Measurements from ENCODE around the gene ST8SIA2. TPM values are rescaled to one million over a fixed set of nuclear protein-coding genes. Genes with fewer than 3 reads are reported as not detected.

ST8SIA2 gene
- total RNA-seq, 4 donors from 2014 or later, result not detected

GRCh38 chr15:92365084-92365483 lies 28.6 kb upstream of the ST8SIA2 start:
- DNase-seq (ENCODE audit: low spot score) (no peak), ATAC-seq (ENCODE audit: low FRiP score) (no peak)
- no peak for TF ChIP-seq CTCF (IDR thresholded peaks at IDR 0.05)

- no peak for TF ChIP-seq CTCF (IDR thresholded peaks at IDR 0.05)
- DNase-seq (ENCODE audit: low spot score) (no peak), ATAC-seq (ENCODE audit: low FRiP score) (no peak)
These were observed 27.8 kb upstream of the ST8SIA2 start for GRCh38 chr15:92365906-92366305.

- TF ChIP-seq CTCF (IDR thresholded peaks at IDR 0.05), result no peak
- DNase-seq (ENCODE audit: low spot score) (no peak), ATAC-seq (ENCODE audit: low FRiP score) (no peak)
These were observed 27.3 kb upstream of the ST8SIA2 start for GRCh38 chr15:92366381-92366780.

- no peak for TF ChIP-seq CTCF (IDR thresholded peaks at IDR 0.05)
- no peak for DNase-seq (ENCODE audit: low spot score)
These were observed 18.6 kb upstream of the ST8SIA2 start for GRCh38 chr15:92375057-92375456.

GRCh38 chr15:92376109-92376508 lies 17.6 kb upstream of the ST8SIA2 start:
- no peak for TF ChIP-seq CTCF (IDR thresholded peaks at IDR 0.05)
- no peak for DNase-seq (ENCODE audit: low spot score)
- no peak for ATAC-seq (ENCODE audit: low FRiP score)

More at GRCh38 chr15:92375057-92375456, 18.6 kb upstream of the ST8SIA2 start:
- no peak for ATAC-seq (ENCODE audit: low FRiP score)

- ATAC-seq (ENCODE audit: low FRiP score), result no peak
- no peak for TF ChIP-seq CTCF (IDR thresholded peaks at IDR 0.05)
- no peak for DNase-seq (ENCODE audit: low spot score)
These were observed 16.4 kb upstream of the ST8SIA2 start for GRCh38 chr15:92377083-92377789.

All from omental fat pad (tissue), 4 donors.